ENCODE measurements around the gene DNAJC4.
"Not testable (repeated sequence)": the region's sequence is repeated elsewhere in the genome, so short reads cannot be mapped to it uniquely, and the experiment has no call there.

Gene DNAJC4

DNA sequence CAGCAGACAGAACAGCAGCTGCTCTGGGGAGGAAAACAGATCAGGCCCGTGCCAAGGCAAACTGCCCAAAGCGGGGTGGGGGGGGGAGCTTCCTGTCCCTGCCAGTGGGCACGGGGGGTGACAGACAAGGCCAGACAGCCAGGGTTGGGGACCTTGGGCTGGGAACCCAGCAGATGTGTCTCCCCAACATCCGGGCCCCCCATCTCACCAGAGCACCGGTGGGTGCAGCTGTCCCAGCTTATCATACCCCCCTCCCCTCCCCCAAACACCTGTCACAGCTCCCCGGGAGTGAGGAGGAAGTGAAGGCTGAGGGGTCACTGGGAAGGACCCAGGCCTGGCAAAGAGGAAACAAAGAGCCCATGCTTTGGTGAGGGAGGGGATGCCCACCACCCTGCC, 15.1 kb downstream of the DNAJC4 start:
- no peak for DNase-seq

DNA sequence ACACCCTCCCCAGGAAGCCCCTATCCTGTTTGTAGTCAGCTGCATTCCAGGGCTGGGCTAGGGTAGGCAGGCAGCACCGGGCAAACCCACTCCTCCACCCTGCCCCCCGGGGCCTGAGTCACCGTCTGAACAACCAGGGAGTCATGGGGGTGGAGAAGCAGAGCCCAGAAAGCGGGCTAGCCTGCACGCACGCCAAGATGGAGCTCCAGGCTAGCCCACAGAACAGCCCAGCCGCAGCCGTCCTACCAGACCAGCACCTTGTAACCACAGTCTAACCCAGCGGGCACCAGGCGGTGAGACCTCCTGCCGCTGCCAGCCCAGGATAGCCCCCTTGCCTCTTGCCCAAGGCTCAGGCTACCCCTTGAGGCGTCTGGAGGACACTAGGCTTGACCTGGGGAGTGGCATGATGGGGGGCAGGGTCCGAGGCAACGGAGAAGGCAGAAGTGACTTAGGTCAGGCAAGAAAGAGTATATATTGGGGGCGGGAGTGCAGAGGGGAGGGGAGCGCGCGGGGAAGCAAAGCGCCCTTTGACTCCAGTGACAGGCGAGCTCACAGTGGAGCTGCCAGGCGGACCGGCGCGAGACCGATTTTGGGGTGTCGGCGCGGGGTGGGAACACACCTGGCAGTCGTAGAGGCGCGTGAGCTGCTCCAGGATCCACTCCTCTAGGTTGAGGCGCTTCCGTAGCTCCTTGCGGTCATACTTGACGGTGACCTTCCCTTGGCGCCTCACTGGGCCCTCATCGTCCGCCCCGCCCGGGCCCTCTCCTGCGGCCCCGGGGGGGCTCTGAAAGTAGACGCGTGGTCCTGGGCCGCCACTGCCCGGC, 15.7 kb downstream of the DNAJC4 start:
- peak; percentile 98 for DNase-seq

GRCh38 chr11:64246621-64246870, 16.2 kb downstream of the DNAJC4 start:
- DNase-seq = not testable (repeated sequence)

- DNase-seq = peak; percentile 93
These were observed 16.8 kb downstream of the DNAJC4 start, which contains the start of gene PPP1R14B for GRCh38 chr11:64246871-64247728. TSS of gene PPP1R14B (minus strand) at chr11:64246943. CDS start at chr11:64246673, 270 bp downstream.

GRCh38 chr11:64247729-64248531, 17.6 kb downstream of the DNAJC4 start:
- DNase-seq = no peak

GRCh38 chr11:64248578-64248977, 18.2 kb downstream of the DNAJC4 start:
- DNase-seq = no peak

DNA sequence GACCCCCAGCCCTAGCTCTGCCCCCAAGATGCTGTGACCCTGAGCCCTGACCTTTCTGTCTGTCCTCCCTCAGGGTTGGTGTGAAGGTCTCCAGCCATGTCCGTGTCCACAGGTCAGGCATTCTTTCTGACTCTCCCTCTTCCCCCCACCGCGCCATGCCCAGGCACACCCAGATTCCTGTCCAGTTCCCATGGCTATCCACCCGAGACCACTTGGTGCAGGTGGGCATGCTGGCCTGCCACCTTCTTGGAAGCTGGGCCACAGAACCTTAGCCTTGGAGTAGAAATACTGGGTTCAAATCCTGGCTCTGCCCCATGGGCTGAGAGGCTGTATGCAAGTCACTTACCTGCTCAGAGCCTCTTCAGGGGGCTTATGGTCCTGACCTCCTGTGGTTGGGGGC, 18.7 kb downstream of the DNAJC4 start:
- DNase-seq = no peak

DNA sequence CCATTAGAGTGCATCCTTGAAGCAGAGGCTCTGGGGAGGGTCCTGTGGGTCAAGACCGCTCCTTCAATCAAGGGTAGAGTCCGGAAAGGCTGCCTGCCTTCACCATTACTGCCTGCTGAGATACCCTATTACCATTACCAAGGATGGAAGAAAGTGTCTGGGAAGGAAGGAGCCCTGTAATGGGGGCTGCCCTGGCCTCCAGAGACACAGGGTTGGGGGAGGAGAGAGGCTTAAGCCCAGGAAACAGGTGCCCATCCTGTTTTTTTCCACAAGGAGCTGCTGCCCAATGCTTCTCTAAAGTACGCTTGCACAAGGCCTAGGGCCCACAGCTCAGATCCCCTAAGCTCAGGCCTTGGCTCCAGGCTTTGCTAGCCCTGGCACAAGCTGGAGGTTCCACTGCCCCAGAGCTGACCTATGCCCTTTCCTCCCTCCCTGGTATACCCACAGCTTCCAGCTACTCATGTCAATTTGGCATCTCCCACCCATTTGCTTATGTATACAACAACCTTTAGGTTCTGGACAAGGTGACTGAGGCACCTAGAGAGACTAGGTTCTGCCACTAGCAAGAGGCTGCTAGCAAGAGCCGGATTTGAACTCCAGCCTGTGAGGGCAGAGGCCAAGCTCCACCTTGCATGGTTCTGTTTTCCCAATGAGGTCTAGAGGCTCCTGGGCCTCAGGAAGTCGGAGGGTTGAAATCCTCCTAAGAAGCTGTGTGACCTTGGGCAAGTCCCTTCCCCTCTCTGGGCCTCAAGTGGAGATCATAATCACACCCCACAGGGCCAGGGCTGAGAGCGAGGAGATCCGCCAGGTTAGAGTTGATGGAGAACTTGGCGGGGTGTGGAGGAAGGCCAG, 19.4 kb downstream of the DNAJC4 start:
- DNase-seq = no peak

GRCh38 chr11:64250415-64251015, 20.2 kb downstream of the DNAJC4 start:
- no peak for DNase-seq

- peak; percentile 49 for DNase-seq
These were observed 20.8 kb downstream of the DNAJC4 start, which contains the start of gene PLCB3 for GRCh38 chr11:64251016-64251752. TSS of gene PLCB3 (plus strand) at chr11:64251530. CDS start at chr11:64251650, 120 bp downstream.

DNA sequence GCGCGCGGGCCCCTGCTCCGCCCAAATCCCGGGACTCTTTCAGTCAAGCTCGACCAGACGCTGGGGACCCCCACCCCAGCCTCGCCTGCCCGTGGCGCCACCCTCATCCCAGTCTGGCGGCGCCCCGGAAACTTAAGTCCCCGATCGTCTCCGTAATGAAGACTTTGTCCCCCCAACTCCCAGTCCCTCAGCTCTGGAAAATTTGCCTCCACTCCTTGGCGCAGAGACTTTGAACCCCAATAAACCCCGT, 21.3 kb downstream of the DNAJC4 start:
- no peak for DNase-seq

GRCh38 chr11:64252003-64252872, 21.9 kb downstream of the DNAJC4 start:
- DNase-seq = peak; percentile 44

DNA sequence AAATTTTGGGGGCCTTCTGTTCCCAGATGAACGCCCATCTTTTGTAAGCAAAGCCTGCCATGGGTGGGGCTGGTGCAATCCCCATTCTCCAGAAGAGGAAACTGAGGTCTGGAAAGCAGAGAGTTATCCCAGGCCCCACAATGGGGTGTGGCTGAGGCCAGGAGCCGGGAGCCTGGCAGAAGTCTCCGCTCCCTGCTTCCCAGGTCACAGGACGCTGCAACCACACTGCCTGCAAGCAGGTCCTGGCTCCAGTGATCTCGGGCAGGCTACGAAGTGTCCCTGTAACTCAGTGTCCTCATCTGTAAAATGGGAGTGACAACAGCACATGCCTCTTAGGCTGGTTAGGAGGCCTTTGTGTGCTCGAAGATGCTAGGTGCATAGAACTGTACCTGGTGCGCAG, 22.7 kb downstream of the DNAJC4 start:
- no peak for DNase-seq

GRCh38 chr11:64253481-64253880, 23.1 kb downstream of the DNAJC4 start:
- peak; percentile 37 for DNase-seq

- no peak for DNase-seq
These were observed 24.0 kb downstream of the DNAJC4 start for GRCh38 chr11:64254326-64254725.

DNA sequence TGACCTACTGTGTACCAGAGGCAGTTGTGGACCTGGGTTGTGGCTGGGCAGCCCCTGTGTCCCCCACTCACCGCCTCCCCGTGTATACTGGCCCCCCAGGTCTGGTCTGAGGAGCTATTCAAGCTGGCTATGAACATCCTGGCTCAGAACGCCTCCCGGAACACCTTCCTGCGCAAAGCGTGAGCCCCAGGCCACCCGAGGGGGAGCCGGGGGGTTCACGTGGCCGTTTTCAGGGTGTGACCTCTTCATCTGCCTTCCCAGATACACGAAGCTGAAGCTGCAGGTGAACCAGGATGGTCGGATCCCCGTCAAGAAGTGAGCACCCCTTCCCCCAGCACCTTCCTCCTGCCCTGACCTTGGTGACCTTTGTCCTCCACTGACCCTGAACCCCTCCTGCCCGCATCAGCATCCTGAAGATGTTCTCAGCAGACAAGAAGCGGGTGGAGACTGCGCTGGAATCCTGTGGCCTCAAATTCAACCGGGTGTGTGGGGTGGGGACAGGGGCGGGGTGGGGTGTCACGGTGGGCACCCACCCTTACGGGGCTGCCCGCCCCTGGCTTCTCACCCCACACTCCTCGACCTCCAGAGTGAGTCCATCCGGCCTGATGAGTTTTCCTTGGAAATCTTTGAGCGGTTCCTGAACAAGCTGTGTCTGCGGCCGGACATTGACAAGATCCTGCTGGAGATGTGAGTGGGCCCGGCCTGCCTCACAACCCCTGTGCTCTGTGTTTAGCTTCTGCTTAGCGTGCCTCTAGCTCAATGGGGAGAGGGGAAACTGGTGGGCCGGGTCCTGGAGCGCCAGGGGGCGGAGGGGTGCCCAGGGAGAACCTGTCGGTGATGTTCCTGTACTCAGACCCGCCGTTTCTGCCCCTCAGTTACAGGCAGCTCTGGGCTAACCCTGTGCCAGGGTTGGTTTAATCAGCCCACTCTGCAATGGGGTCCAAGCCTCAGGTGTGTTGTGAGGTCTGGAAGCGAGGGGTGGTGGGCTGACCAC, 25.1 kb downstream of the DNAJC4 start:
- no peak for DNase-seq

GRCh38 chr11:64256300-64256699, 26.0 kb downstream of the DNAJC4 start:
- no peak for DNase-seq

GRCh38 chr11:64258356-64258755, 28.0 kb downstream of the DNAJC4 start:
- no peak for DNase-seq
